ENCODE results near the gene HINFP. TPM values are rescaled to one million over a fixed set of nuclear protein-coding genes. Genes with fewer than 3 reads are reported as not detected.

Gene HINFP
- total RNA-seq, 4 donors from 2014 or later = 20.7 to 63.6 (median 48.2) TPM

GRCh38 chr11:119094816-119095065, 26.6 kb upstream of the HINFP start:
- DNase-seq = peak; percentile 88
- Histone ChIP-seq H3K36me3 (peaks cover 0 to 9% (median 1%) of the 10 kb centered on the region in 4 donors), H3K27ac (peak overlapping the region; percentile 94 to 97 (median 96)), H3K4me1 (peaks cover 18 to 27% (median 20%) of the 10 kb centered on the region in 4 donors), H3K4me3 (peak overlapping the region; percentile 69 to 92 (median 74)), H3K27me3 (no peaks in the 10 kb centered on the region), H3K9me3 (no peaks in the 10 kb centered on the region)
- TF ChIP-seq EP300 (IDR thresholded peaks at IDR 0.05; ENCODE audit: low read depth) = no peak
- TF ChIP-seq CTCF (IDR thresholded peaks at IDR 0.05) = peak in 4 of 5 experiments; percentile 71 to 78 (median 74)
- no peak for TF ChIP-seq POLR2A (IDR thresholded peaks at IDR 0.05)
- intact Hi-C loops (cut with DNase I; ENCODE audit: low total_unique reads) = no loop called here
- in situ Hi-C loops (cut with MboI; ENCODE audit: low pct_ligation_motif_present in 1 of 4, low pct_unique_long_range_greater_than_20kb in 1 of 4, low sequenced_read_pairs in 3 of 4) = no loop called here
- 0% methylated on average over 5 of the region's 19 CpGs; no CpG with 5 or more reads in 1 of the 2 donors for WGBS, 2 donors (ENCODE audit: low coverage in 1 of 2)

- peak; percentile 99 for DNase-seq
- WGBS, 2 donors (ENCODE audit: low coverage in 1 of 2) = 0% methylated on average over 1 to 41 of the region's 79 CpGs
- in situ Hi-C loops (cut with MboI; ENCODE audit: low pct_ligation_motif_present in 1 of 4, low pct_unique_long_range_greater_than_20kb in 1 of 4, low sequenced_read_pairs in 3 of 4) = no loop called here
- Histone ChIP-seq H3K4me3 (peak overlapping the region; percentile 69 to 92 (median 74)), H3K9me3 (no peaks in the 10 kb centered on the region), H3K4me1 (peaks cover 18 to 33% (median 24%) of the 10 kb centered on the region in 4 donors), H3K27me3 (no peaks in the 10 kb centered on the region), H3K27ac (peak overlapping the region; percentile 94 to 97 (median 96)), H3K36me3 (peaks cover 0 to 9% (median 1%) of the 10 kb centered on the region in 4 donors)
- intact Hi-C loops (cut with DNase I; ENCODE audit: low total_unique reads) = no loop called here
- peak; percentile 99 for TF ChIP-seq POLR2A (IDR thresholded peaks at IDR 0.05)
- peak; percentile 99 to 100 (median 100) for TF ChIP-seq POLR2AphosphoS5 (IDR thresholded peaks at IDR 0.05)
- no peak for TF ChIP-seq EP300 (IDR thresholded peaks at IDR 0.05; ENCODE audit: low read depth)
- TF ChIP-seq CTCF (IDR thresholded peaks at IDR 0.05) = peak in 4 of 5 experiments; percentile 29 to 88 (median 42)
Measured at GRCh38 chr11:119095066-119095880, 26.1 kb upstream of the HINFP start.

GRCh38 chr11:119099711-119100110, 21.7 kb upstream of the HINFP start:
- TF ChIP-seq POLR2A (IDR thresholded peaks at IDR 0.05) (no peak), CTCF (IDR thresholded peaks at IDR 0.05) (no peak), EP300 (IDR thresholded peaks at IDR 0.05; ENCODE audit: low read depth) (no peak), POLR2AphosphoS5 (IDR thresholded peaks at IDR 0.05) (no peak)
- no peaks in the 10 kb centered on the region for H3K9me3 ChIP-seq
- in situ Hi-C loops (cut with MboI; ENCODE audit: low pct_ligation_motif_present in 1 of 4, low pct_unique_long_range_greater_than_20kb in 1 of 4, low sequenced_read_pairs in 3 of 4) (no loop called here), intact Hi-C loops (cut with DNase I; ENCODE audit: low total_unique reads) (no loop called here)
- H3K27me3 ChIP-seq = no peaks in the 10 kb centered on the region
- H3K4me1 ChIP-seq = peaks cover 15 to 37% (median 25%) of the 10 kb centered on the region in 4 donors
- H3K36me3 ChIP-seq = peaks cover 0 to 9% (median 1%) of the 10 kb centered on the region in 4 donors
- H3K4me3 ChIP-seq = no peak overlapping the region
- WGBS, 2 donors (ENCODE audit: low coverage in 1 of 2) = 72 to 75% methylated on average over 6 of the region's 6 CpGs
- DNase-seq = no peak
- H3K27ac ChIP-seq = no peak overlapping the region

- Histone ChIP-seq H3K9me3 (no peaks in the 10 kb centered on the region), H3K36me3 (peaks cover 0 to 9% (median 1%) of the 10 kb centered on the region in 4 donors), H3K4me1 (peaks cover 15 to 37% (median 25%) of the 10 kb centered on the region in 4 donors), H3K27me3 (no peaks in the 10 kb centered on the region), H3K27ac (peak overlapping the region in 2 of 4 donors; percentile 93 to 97), H3K4me3 (peak overlapping the region in 3 of 4 donors; percentile 61 to 84 (median 68))
- TF ChIP-seq POLR2AphosphoS5 (IDR thresholded peaks at IDR 0.05) = no peak
- peak in 4 of 5 experiments; percentile 20 to 33 (median 26) for TF ChIP-seq CTCF (IDR thresholded peaks at IDR 0.05)
- no peak for TF ChIP-seq POLR2A (IDR thresholded peaks at IDR 0.05)
- TF ChIP-seq EP300 (IDR thresholded peaks at IDR 0.05; ENCODE audit: low read depth) = no peak
- intact Hi-C loops (cut with DNase I; ENCODE audit: low total_unique reads) (no loop called here), in situ Hi-C loops (cut with MboI; ENCODE audit: low pct_ligation_motif_present in 1 of 4, low pct_unique_long_range_greater_than_20kb in 1 of 4, low sequenced_read_pairs in 3 of 4) (no loop called here)
- 38 to 41% methylated on average over 9 to 11 of the region's 11 CpGs for WGBS, 2 donors (ENCODE audit: low coverage in 1 of 2)
- no peak for DNase-seq
Measured at GRCh38 chr11:119100246-119100970, 21.0 kb upstream of the HINFP start.

All from transverse colon (tissue), 4 donors.